ENCODE data around the gene SUPT20H.
A peak's percentile ranks its signal among the peaks of the same experiment; 100 is the strongest.

The SUPT20H gene

DNA sequence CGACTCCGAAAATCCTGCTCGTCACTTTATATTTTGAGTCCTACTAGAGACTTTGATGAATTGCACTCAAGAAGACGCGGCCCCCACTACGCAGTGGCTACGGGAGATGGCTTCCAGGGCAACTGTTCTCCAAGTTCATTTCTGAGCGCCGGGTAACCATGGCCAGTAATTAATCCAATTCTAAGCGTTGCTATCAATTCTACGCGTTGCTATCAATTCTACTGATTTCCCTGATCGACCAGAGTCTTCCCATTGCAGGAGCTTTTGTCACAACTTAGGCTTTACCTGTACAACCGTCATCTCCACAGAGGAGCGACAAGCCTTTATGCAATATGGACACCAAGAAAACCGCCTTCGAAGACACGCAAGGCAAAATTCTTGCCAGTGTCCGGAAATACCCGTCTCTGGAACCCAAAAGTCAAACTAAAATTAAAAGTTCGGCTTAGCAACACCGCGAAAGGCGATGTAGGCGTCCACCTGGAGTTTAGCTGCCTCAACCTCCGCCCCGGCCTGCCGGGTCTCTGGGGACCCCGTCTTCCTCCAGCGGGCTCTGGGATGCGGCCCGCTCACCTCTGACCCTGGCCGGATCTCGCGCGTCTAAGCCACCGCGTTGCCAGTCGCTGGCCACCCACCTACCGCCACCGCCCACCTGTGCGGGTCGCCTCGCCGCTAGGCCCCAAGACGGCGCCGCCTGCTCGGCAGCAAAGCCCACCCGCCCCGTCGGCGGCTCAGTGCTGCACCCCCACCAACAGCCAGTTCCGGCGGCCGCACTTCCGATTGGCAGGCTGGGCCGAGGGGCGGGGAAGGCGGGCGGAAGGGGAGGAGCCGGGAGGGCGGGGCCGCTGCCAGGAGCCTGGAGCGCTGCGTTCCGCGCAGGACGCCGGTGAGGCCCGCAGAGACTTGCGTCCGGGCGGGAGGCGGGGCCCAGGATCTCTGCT lies at the start of gene SUPT20H:
SUPT20H (minus strand) TSS at position 779 of the 938 bp plus-strand sequence. CDS start 8,198 bp downstream, outside the sequence.
- peak; percentile 93 to 94 for DNase-seq (ENCODE audit: low read depth in 2 of 2)

GRCh38 chr13:37109051-37109678 lies 49.7 kb upstream of the SUPT20H start:
- no peak for DNase-seq (ENCODE audit: low read depth in 2 of 2)

DNA sequence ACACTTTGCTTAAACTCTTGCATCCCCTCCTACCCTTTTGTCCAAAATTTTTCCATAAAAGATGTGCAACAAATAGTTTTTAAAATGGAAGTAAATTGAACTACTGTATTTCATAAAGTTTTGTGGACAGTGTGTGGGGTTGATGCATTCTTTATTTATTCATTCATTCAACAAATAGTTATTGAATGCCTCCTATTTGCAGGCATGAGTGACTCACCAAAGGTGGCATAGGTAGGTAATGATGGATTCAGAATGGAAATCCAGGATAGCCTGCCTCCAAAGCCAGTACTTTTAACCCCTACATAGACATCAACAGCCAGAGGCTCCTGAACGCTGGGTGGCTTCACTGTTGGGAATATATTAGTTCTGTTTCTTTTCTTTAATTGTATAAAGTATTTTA lies 48.4 kb upstream of the SUPT20H start:
- DNase-seq (ENCODE audit: low read depth in 2 of 2): no peak

GRCh38 chr13:37107456-37107855 lies 48.0 kb upstream of the SUPT20H start:
- DNase-seq (ENCODE audit: low read depth in 2 of 2): no peak

DNA sequence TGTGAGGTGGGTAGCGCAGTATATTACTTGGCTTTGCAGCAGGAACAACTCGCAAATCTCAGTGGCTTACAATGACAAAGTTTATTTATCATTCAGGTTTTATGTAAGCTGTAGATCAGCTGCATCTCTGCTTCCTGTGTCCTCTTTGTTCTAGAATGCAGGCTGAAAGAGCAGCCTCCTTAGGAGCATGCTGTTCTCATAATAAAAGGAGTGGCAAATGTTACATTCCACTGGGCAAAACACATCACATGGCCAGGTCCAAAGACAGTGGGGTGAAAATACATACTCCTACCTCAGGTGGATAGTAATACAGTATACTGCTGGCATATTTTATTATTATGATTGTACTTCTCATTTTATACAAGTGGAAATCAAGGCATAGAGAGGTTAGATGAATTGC lies 47.2 kb upstream of the SUPT20H start:
- DNase-seq (ENCODE audit: low read depth in 2 of 2): no peak

- DNase-seq (ENCODE audit: low read depth in 2 of 2): no peak
Observed at GRCh38 chr13:37105251-37105714, 45.8 kb upstream of the SUPT20H start, which contains the start of gene CSNK1A1L. CSNK1A1L (minus strand) TSS chr13:37105664; CDS start chr13:37105256, 408 bp downstream.

GRCh38 chr13:37102896-37103295 lies 43.4 kb upstream of the SUPT20H start:
- DNase-seq (ENCODE audit: low read depth in 2 of 2): no peak

DNA sequence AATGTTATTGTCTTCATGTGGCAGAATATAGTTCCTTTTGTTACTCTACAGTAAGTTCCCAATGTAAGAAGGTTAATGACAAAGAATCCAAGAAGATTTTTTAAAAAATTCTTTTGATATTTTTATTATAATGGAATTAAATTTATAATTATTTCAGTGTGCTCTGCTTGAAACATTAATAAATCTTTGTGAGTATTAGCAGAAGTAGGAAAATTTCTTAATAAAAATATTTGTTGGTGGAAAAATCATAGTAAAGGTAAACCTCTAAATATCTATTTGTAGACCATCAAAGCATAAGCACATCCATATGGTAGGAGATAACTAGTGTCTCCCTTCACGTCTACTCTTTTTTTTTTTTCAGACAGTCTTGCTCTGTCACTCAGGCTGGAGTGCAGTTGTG lies 41.7 kb upstream of the SUPT20H start:
- no peak for DNase-seq (ENCODE audit: low read depth in 2 of 2)

GRCh38 chr13:37100731-37101130 lies 41.2 kb upstream of the SUPT20H start:
- no peak for DNase-seq (ENCODE audit: low read depth in 2 of 2)

DNA sequence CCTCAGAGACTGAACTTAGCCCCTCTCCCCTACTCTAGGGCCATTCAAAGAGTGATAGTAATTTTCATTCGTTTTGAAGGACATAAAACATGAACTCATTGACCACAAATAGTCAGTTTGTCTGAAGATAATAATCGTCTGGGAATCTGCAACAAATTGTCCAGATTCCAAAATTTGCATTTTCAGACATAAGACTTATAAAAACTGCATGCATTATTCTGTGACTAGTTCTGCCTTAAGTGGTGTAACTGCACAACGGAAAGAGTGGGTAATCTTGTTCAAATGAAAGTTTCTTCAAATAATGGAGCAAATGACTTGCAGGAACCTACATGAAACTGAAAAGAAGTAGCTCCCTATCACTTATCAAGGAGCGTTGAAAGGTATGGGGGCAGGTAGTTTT lies 37.6 kb upstream of the SUPT20H start:
- no peak for DNase-seq (ENCODE audit: low read depth in 2 of 2)

DNA sequence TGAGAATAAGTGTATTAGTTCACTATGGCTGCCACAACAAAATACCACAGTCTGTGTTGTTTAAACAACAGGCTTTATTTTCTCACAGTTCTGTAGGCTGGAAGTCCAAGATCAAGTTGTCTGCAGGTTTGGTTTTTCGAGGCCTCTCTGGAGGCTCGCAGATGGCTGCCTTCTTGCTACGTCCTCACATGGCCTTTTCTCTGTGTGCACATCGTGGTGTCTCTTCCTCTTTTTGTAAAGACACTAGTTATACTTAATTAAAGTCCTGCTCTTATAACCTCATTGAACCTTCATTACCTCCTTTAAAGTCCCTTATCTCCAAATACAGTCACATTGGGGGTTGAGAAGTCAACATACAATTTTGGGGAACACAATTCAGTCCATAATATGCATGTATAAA lies 35.4 kb upstream of the SUPT20H start:
- no peak for DNase-seq (ENCODE audit: low read depth in 2 of 2)

- no peak for DNase-seq (ENCODE audit: low read depth in 2 of 2)
Observed at GRCh38 chr13:37094099-37094498, 34.6 kb upstream of the SUPT20H start.

GRCh38 chr13:37091835-37092234 lies 32.3 kb upstream of the SUPT20H start:
- DNase-seq (ENCODE audit: low read depth in 2 of 2): no peak

DNA sequence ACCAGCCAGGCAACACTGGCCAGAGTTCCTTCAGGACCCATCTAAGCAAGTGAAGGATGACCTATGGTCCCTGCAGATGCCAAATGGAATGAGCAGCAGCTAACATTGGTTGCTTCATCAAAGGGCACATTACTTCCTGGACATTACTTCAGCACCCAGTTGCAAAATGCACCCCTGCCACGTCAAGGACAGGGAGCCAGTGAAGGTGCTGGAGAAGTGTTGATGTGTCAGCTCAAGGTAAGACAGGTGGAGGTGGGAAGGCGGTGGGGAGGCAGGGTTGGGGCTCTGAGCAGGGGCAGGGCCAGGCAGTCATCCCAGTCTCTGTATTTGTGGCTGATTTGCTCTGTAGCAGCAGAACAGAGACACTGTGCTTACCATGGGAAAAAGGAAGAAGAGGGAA lies 31.4 kb upstream of the SUPT20H start:
- no peak for DNase-seq (ENCODE audit: low read depth in 2 of 2)

DNA sequence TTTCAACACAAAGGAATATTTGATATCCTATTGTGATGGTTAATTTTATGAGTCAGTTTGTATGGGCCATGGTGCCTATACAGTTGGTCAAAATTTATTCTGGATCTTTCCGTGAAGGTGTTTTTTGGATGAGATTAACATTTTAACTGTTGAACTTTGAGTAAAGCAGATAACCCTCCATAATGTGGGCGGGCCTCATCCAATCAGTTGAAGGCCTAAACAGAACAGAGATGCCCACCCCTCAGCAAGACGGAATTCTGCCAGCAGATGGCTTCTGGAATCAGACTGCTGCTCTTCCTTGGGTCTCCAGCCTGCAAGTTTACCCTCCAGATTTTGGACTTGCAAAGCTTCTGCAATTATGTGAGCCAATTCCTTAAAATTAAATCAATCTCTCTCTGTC lies 30.0 kb upstream of the SUPT20H start:
- no peak for DNase-seq (ENCODE audit: low read depth in 2 of 2)

- DNase-seq (ENCODE audit: low read depth in 2 of 2): no peak
Observed at GRCh38 chr13:37087486-37087885, 28.0 kb upstream of the SUPT20H start.

- DNase-seq (ENCODE audit: low read depth in 2 of 2): no peak
Observed at GRCh38 chr13:37085606-37086005, 26.1 kb upstream of the SUPT20H start.

DNA sequence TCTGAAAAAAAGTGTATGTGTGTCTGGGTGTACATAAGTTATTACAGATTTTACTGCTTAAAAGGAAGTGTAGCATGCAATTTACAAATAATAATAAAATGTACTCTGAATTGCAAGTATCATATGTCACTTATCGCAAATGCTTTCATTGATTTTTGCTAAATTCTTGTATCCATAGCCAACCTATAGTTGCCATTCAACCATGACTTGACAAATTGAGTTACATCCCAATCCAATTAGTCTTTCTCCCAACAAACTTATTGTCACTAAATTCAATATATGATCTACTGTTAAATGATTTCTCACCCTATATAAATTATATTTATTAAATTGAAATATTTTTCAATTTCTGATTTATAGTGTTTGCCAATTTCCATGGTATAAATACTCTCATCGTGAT lies 17.3 kb upstream of the SUPT20H start:
- DNase-seq (ENCODE audit: low read depth in 2 of 2): no peak

GRCh38 chr13:37075164-37075563 lies 15.7 kb upstream of the SUPT20H start:
- DNase-seq (ENCODE audit: low read depth in 2 of 2): no peak

- DNase-seq (ENCODE audit: low read depth in 2 of 2): no peak
Observed at GRCh38 chr13:37074703-37075102, 15.2 kb upstream of the SUPT20H start.

- no peak for DNase-seq (ENCODE audit: low read depth in 2 of 2)
Observed at GRCh38 chr13:37072024-37072423, 12.5 kb upstream of the SUPT20H start.

DNA sequence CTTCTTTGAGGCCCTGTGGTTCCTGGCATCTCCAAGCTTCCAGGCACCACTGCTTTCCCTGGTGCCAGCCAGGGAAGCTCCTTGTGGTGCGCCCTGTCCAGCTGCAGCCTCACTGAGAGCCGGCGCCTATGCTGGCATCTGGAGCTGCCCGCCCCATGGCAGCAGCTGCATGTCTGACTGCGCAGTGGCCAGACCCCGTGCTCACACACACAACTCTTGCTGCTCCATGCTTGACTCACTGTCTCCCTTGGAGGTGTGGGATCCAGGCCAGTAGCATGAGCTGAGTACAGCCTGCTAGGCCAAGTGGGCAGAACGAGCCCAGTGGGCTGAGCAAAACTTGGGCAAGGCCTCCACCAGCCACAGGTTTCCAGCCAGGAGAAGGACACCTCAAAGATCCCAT lies 11.5 kb upstream of the SUPT20H start:
- DNase-seq (ENCODE audit: low read depth in 2 of 2): no peak

DNA sequence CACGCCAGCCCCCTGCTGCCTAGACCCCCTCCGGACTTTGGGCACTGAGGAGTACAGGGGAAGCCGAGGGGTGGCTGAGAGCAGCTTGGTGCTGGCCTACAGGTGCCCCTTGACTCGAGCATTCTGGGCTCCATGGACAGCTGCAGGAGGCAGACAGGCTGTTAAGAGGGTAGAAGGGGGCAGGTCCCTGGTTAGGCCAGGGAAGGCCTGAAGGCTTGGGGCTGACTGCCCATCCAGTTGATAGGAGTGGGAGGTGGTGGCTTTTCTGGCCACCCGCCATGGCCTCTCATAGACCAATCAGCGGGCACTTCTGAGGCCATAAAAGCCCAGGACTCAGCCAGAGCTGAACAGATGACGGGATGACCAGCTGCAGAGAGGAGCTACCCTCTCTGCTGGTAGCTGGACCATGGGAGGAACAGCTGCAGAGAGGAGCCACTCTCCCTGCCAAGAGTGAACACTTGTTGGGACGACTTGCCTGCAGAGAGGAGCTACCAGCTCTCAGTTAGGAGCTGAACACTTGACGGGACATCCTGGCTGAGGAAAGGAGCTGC lies 10.7 kb upstream of the SUPT20H start:
- DNase-seq (ENCODE audit: low read depth in 2 of 2): no peak
